Activated CD8-positive, alpha-beta T cell treated with anti-CD3 and anti-CD28 coated beads, Interleukin-2, amount 10 ng/mL, durations not matched to agents 7 days and 5 days (primary cell): Measurements from ENCODE around the gene GRID1. TPM values are rescaled to one million over a fixed set of nuclear protein-coding genes. Genes with fewer than 3 reads are reported as not detected.

Source experiments
- ATAC-seq: fragments of 150-1000 bp; cut with Tn5 transposase; one replicate; pipeline ENCODE4 v1.10.0; 2021; ENCODE audit warnings: moderate library complexity
- CTCF ChIA-PET: fragments of 350-600 bp; sonication (Branson Sonifier 250); formaldehyde crosslinking; loops from one replicate; lab custom pipeline; 2021; ENCODE audit warnings: antibody characterized with exemption; lab: Charles Lee
- POLR2A ChIA-PET: fragments of 350-600 bp; sonication (Branson Sonifier 250); formaldehyde crosslinking; loops from one replicate; lab custom pipeline; 2021; ENCODE audit warnings: antibody characterized with exemption; lab: Charles Lee
- DNase-seq: peaks from one replicate; pipeline ENCODE4 v3.0.0-alpha.2; 2020
- H3K27ac Mint-ChIP-seq: one replicate; pipeline ENCODE4 v1.8.0; 2021; ENCODE audit warnings: mild to moderate bottlenecking, mixed read lengths
- H3K27me3 Mint-ChIP-seq: one replicate; pipeline ENCODE4 v1.8.0; 2021; ENCODE audit warnings: low read depth, mixed read lengths
- H3K36me3 Mint-ChIP-seq: one replicate; pipeline ENCODE4 v1.8.0; 2021; ENCODE audit warnings: low read depth, mixed read lengths
- H3K4me1 Mint-ChIP-seq: one replicate; pipeline ENCODE4 v1.8.0; 2021; ENCODE audit warnings: low read depth, mixed read lengths
- H3K4me3 Mint-ChIP-seq: one replicate; pipeline ENCODE4 v1.8.0; 2021; ENCODE audit warnings: mild to moderate bottlenecking, mixed read lengths
- H3K9me3 Mint-ChIP-seq: one replicate; pipeline ENCODE4 v1.8.0; 2022; ENCODE audit warnings: mixed read lengths; ENCODE audit not compliant: insufficient read depth
- total RNA-seq, 2 experiments: library from RNA; stranded (reverse); gene quantifications; one replicate each; pipeline ENCODE4 v1.2.3, GENCODE V29; 2021

Gene GRID1
- total RNA-seq, 2 experiments from 2014 or later: not detected

DNA sequence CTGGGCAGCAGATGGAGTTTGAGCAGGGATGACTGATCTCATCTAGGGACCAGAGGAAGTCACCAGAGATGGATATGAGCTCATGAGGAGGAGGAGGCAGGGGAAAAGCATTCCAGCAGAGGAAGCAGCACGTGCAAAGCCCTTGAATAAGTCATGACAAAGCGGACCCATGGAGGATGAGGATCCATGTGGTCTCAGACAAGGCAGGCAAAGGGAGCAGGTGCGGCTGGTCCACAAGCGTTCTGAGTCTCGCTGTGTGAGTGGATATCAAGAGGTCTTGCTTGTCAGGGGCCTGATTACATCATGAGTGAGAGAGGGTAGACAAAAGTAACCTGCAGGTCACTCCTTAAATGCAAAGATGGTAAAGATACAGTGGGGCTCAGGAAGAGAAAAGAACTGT lies 307.6 kb downstream of the GRID1 start:
- ChIA-PET POLR2A (no interaction called here), CTCF (no interaction called here)
- H3K4me3 Mint-ChIP-seq: no peak overlapping the region
- H3K36me3 Mint-ChIP-seq: no peaks in the 10 kb centered on the region
- no peaks in the 10 kb centered on the region for H3K9me3 Mint-ChIP-seq
- H3K27me3 Mint-ChIP-seq: peaks cover 2% of the 10 kb centered on the region
- DNase-seq: no peak
- no peaks in the 10 kb centered on the region for H3K4me1 Mint-ChIP-seq
- H3K27ac Mint-ChIP-seq: no peak overlapping the region
- ATAC-seq: no peak

DNA sequence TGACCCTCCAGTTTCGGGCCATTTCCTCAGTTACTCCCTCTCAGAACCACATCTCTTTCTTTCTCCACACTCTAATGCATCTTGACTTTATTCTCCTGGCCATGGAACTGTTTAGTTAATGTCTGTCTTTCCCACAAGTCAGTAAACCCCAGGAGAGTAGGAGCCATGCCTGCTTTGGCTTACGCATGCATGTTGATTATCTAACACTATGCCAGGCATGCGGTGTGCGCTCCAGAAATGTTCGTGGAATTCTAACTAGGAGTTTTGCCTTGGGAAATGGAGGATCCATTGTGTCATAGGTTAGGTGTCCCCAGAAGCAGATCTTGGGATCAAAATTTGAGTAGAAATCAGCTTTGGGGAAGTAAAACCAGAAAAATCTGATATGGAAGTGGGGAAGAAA lies 308.9 kb downstream of the GRID1 start:
- H3K4me3 Mint-ChIP-seq: no peak overlapping the region
- DNase-seq (no peak), ATAC-seq (no peak)
- no peak overlapping the region for H3K27ac Mint-ChIP-seq
- H3K9me3 Mint-ChIP-seq: no peaks in the 10 kb centered on the region
- H3K4me1 Mint-ChIP-seq: no peaks in the 10 kb centered on the region
- POLR2A ChIA-PET: no interaction called here
- CTCF ChIA-PET: no interaction called here
- H3K27me3 Mint-ChIP-seq: peaks cover 6% of the 10 kb centered on the region
- H3K36me3 Mint-ChIP-seq: no peaks in the 10 kb centered on the region

DNA sequence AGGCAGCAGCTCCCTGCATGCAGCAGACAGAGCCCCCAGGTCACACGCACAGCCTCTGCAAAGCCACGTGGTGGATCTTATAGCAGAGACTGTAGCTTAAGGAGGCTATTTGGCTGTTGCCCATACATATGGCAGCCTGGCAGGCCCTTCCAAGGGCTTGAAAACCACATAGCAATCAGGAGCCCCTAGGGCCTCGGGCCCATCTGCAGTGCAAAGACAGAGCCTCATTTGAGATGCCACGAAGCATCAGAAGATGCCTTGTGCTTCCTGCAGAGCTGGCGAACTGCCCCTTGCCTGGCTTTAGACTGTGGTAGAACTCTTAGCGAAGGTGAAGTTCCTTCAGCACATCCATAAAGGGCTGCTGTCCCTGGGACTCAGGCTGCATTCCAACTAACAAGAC lies 309.9 kb downstream of the GRID1 start:
- ATAC-seq: no peak
- Mint-ChIP-seq H3K4me3 (no peak overlapping the region), H3K36me3 (no peaks in the 10 kb centered on the region), H3K27me3 (peaks cover 9% of the 10 kb centered on the region), H3K27ac (no peak overlapping the region), H3K4me1 (no peaks in the 10 kb centered on the region), H3K9me3 (no peaks in the 10 kb centered on the region)
- DNase-seq: no peak
- ChIA-PET CTCF (no interaction called here), POLR2A (no interaction called here)

DNA sequence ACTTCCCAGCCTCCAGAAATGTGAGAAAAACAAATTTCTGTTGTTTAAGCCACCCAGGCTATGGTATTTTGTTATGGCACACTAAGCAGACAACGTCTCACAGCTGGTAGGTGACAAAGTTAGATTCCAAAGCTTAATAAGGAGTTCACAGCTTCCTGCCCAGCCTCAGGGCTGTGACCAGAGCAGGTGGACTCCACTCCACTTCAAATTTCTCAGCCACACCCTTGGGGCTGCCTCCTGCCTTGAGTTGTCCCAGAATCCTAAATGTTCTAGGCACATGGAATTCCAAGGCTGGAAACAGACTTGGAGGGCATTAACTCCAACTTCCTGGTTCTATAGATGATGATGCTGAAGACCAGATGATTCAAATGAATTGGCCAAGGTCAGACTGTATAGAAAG lies 310.7 kb downstream of the GRID1 start:
- no peak for DNase-seq
- no peaks in the 10 kb centered on the region for H3K9me3 Mint-ChIP-seq
- no peak overlapping the region for H3K4me3 Mint-ChIP-seq
- CTCF ChIA-PET: no interaction called here
- ATAC-seq: no peak
- no peaks in the 10 kb centered on the region for H3K36me3 Mint-ChIP-seq
- H3K4me1 Mint-ChIP-seq: no peaks in the 10 kb centered on the region
- peaks cover 9% of the 10 kb centered on the region for H3K27me3 Mint-ChIP-seq
- no peak overlapping the region for H3K27ac Mint-ChIP-seq
- POLR2A ChIA-PET: no interaction called here

DNA sequence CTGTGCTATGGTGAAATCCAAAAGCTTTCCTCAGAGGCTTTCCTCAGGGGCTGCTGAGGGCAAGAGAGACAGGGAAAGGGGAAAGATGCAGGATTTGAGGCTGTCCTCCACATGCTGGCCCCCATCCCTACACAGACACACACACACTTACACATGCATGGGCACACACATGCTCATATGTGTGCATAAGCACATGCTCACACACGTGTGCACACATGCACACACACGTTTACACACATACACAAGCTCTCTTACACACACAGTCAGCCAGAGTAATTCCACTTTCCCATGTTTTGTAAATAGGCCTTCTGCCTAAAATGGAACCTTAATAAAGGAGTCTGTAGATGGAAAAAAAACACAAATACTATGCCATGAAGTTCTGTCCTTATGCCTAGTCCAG lies 312.9 kb downstream of the GRID1 start:
- Mint-ChIP-seq H3K9me3 (no peaks in the 10 kb centered on the region), H3K27me3 (peaks cover 13% of the 10 kb centered on the region), H3K4me1 (no peaks in the 10 kb centered on the region), H3K4me3 (no peak overlapping the region), H3K27ac (no peak overlapping the region), H3K36me3 (no peaks in the 10 kb centered on the region)
- ATAC-seq (no peak), DNase-seq (no peak)
- POLR2A ChIA-PET: no interaction called here
- CTCF ChIA-PET: no interaction called here

DNA sequence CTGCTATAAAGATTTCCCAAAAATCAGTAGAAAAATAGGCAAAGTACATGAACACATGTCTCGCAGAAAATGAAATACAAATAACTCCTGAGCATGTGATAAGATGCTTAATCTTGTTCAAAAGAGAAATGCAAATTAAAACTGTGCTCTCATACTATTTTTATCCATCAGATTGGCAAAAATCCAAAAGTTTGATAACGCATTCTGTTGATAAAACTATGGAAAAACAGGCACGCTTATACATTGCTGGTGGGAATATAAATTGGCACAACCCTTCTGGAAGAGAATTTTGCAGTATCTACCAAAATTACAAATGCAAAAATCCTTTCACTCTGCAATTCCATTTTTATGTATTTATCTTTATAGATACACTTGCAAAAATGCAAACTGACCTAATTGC lies 315.0 kb downstream of the GRID1 start:
- DNase-seq (no peak), ATAC-seq (no peak)
- Mint-ChIP-seq H3K36me3 (no peaks in the 10 kb centered on the region), H3K9me3 (no peaks in the 10 kb centered on the region), H3K27ac (no peak overlapping the region), H3K27me3 (peaks cover 17% of the 10 kb centered on the region), H3K4me3 (no peak overlapping the region), H3K4me1 (peaks cover 13% of the 10 kb centered on the region)
- ChIA-PET POLR2A (no interaction called here), CTCF (no interaction called here)

DNA sequence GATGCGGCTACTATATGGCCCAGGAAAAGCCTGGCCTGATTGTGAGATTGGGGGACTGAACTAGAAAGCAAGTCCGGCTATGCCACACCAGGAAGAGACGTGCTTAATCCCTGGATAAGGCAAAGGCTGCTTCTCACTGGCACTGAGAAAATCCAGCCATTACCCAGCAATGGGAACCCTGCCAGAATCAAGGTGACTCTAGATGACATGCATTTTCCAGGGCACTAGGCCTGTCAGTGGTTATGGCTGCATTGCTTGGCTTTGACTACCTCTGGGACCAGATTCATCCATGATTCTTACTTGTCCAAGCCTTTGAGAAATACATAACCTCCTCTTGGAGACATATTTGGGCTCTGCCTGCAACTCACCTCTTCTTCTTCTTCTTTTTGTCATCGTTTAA lies 317.2 kb downstream of the GRID1 start:
- Mint-ChIP-seq H3K27ac (no peak overlapping the region), H3K36me3 (no peaks in the 10 kb centered on the region), H3K4me3 (no peak overlapping the region), H3K4me1 (peaks cover 13% of the 10 kb centered on the region), H3K9me3 (no peaks in the 10 kb centered on the region), H3K27me3 (peaks cover 27% of the 10 kb centered on the region)
- ATAC-seq: no peak
- POLR2A ChIA-PET: no interaction called here
- CTCF ChIA-PET: no interaction called here
- no peak for DNase-seq

DNA sequence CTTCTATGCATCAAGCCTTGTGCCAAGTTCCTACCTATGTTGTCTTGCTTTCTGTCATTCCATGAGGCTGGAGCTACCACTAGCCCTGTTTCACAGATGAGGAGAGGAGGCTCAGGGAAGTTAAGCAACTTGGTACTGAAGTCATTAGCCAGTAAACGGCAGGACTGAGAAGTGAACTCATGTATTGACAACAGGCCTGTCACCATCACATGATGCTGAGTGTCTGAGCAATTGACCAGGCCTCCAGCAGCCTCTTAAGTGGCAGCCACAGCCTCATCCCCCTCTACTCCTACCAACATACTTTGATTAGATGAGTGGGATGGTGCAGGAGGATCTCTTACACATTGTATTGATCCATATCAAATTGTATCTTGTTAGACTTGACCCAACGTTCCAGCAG lies 317.6 kb downstream of the GRID1 start:
- H3K4me3 Mint-ChIP-seq: no peak overlapping the region
- ChIA-PET POLR2A (no interaction called here), CTCF (no interaction called here)
- peaks cover 13% of the 10 kb centered on the region for H3K4me1 Mint-ChIP-seq
- no peaks in the 10 kb centered on the region for H3K36me3 Mint-ChIP-seq
- no peak for DNase-seq
- H3K27ac Mint-ChIP-seq: no peak overlapping the region
- H3K27me3 Mint-ChIP-seq: peaks cover 27% of the 10 kb centered on the region
- H3K9me3 Mint-ChIP-seq: no peaks in the 10 kb centered on the region
- no peak for ATAC-seq

DNA sequence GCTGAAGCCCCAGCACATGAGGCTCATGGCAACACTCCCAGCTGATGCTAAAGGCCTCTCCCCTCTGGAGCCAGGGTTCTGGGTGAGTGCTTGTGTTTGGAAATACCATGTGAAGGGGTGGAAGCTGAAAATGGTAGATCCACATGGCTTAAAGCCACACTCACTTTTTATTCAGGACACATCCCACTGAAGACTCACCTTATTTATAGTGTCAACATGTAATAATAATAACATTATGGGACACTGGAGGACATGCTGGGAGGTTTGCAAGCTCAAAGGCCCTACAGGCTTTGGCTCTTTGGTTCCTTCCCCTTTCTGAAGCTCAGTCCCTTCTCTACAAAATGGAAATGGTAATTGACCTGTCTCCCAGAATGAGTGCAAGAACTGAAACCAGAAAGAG lies 318.0 kb downstream of the GRID1 start:
- Mint-ChIP-seq H3K36me3 (no peaks in the 10 kb centered on the region), H3K27me3 (peaks cover 24% of the 10 kb centered on the region), H3K27ac (no peak overlapping the region), H3K9me3 (no peaks in the 10 kb centered on the region), H3K4me1 (peaks cover 13% of the 10 kb centered on the region), H3K4me3 (no peak overlapping the region)
- ATAC-seq (no peak), DNase-seq (no peak)
- ChIA-PET POLR2A (no interaction called here), CTCF (no interaction called here)

DNA sequence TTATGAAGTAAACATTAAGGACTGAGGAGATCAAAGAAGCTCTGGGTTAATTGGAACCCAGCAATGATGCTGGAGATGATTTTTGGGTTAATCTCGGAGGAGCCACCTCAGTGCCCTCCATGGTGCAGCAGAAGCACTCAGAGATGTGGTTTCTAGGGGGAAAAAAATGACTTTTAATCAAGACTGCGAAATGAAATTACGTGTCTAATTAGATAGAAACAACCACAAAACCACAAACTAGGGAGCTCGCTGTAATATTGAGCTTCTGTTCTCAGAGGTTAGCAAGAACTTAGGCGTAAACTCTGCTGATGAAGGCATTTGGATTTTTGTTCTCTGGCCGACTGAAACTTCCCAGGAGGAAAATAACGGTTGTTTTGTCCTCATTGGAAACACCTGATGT lies 319.0 kb downstream of the GRID1 start:
- POLR2A ChIA-PET: no interaction called here
- DNase-seq (no peak), ATAC-seq (no peak)
- Mint-ChIP-seq H3K36me3 (no peaks in the 10 kb centered on the region), H3K27ac (no peak overlapping the region), H3K4me1 (peaks cover 13% of the 10 kb centered on the region), H3K27me3 (peaks cover 23% of the 10 kb centered on the region), H3K4me3 (no peak overlapping the region), H3K9me3 (no peaks in the 10 kb centered on the region)
- CTCF ChIA-PET: no interaction called here

DNA sequence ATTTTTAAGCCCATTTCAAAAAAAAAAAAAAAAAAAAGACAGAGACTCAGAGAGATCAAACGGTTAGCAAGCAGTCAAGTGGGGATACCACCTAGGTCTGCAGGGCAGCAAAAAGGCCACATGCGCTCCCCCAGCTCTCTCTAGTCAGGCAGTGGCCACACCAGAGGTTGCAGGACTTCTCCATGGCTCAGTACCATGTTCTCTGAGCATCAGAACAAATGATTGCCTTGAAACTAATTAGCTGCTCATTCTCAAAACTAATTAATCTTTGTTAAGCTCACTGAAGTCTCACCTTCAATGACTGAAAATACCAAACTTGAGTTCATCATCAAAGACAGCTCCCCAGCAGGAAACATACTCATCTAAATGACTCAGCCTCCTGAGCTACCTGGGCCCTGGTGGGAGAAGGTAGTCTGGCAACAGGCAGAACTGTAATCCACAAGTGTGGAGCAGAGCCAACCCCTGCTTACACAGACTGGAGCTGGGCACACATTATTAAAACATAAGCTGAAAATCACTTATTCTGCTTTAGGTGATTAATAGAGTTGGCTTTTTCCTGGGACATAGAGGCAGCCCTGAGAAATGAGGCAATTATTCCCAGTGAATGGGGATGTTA lies 319.6 kb downstream of the GRID1 start:
- POLR2A ChIA-PET: no interaction called here
- Mint-ChIP-seq H3K27ac (no peak overlapping the region), H3K36me3 (no peaks in the 10 kb centered on the region), H3K4me1 (peaks cover 13% of the 10 kb centered on the region), H3K9me3 (no peaks in the 10 kb centered on the region), H3K27me3 (peaks cover 21% of the 10 kb centered on the region), H3K4me3 (no peak overlapping the region)
- ATAC-seq (no peak), DNase-seq (no peak)
- CTCF ChIA-PET: no interaction called here

DNA sequence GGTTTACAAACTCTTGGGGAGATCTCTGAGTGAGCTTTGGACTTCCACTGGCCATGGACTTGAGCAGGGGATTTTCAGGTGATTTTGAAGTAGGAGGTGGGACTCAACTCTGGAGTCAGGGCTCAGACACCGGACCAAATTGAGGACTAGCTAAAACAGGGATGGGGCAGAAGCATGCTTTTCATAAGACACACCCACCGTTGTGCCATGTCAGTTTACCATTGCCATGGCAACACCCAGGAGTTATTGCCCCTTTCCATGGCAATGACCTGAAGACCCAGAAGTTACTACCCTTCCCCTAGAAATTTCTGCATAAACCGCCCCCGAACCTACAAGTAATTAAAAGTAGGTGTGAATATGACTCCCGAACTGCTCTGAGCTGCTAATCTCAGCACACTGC lies 320.7 kb downstream of the GRID1 start:
- Mint-ChIP-seq H3K4me1 (peaks cover 13% of the 10 kb centered on the region), H3K4me3 (no peak overlapping the region), H3K9me3 (no peaks in the 10 kb centered on the region), H3K27me3 (peaks cover 21% of the 10 kb centered on the region), H3K27ac (no peak overlapping the region), H3K36me3 (no peaks in the 10 kb centered on the region)
- ChIA-PET CTCF (no interaction called here), POLR2A (interaction anchor here (0.5 to 0.7 kb wide), 2 partner anchors 59 to 1600 kb away, joined by 3 to 4 read pairs; no protein-coding TSS in a partner anchor)
- DNase-seq (no peak), ATAC-seq (no peak)

DNA sequence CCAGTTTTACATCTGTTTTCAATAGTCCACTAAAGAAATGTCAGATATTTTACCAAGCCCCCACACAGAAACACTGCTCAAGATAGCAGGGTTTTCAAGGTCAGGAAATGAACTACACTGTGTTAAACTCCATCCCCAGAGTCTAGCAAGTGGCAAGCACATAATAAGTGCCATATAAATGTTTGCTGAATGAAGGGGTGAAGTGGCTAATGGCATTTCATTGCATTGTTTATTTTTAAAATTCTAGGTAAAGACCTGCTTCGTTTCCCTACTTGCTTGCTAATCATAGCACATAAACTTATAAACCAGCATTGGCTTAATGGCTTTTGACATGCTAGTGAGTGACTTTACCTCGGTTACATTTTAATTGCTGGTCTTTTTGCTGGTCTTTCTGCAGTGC lies 322.6 kb downstream of the GRID1 start:
- H3K27me3 Mint-ChIP-seq: peaks cover 16% of the 10 kb centered on the region
- CTCF ChIA-PET: no interaction called here
- no peak for DNase-seq
- POLR2A ChIA-PET: no interaction called here
- H3K4me3 Mint-ChIP-seq: no peak overlapping the region
- H3K27ac Mint-ChIP-seq: no peak overlapping the region
- no peak for ATAC-seq
- no peaks in the 10 kb centered on the region for H3K9me3 Mint-ChIP-seq
- no peaks in the 10 kb centered on the region for H3K36me3 Mint-ChIP-seq
- peaks cover 13% of the 10 kb centered on the region for H3K4me1 Mint-ChIP-seq
